Measurements from ENCODE around the gene ZNF581. TPM values are rescaled to one million over a fixed set of nuclear protein-coding genes. Genes with fewer than 3 reads are reported as not detected.

The ZNF581 gene
- 65.1 and 68.0 TPM in 2 replicates for total RNA-seq (2021)
- long read RNA-seq, transcript ZNF581-201 (2 exons, 1,298 nt) = major isoform, 210 of 243 reads
- long read RNA-seq, transcript ZNF581-202 (2 exons, 591 nt) = minor isoform, 5 of 243 reads
- long read RNA-seq, partial matches to known transcripts = 0 of 243 reads
- long read RNA-seq, other reads (novel, unspliced or antisense) = 23 of 243 reads

- Mint-ChIP-seq H3K4me3 (peak within 1 kb of the TSS; percentile 97), H3K36me3 (ENCODE audit: insufficient read depth in 1 of 3, low read depth in 3 of 3) (peaks cover 20 to 39% (median 30%) of the 10 kb centered on the region in 3 experiments), H3K27ac (peak within 1 kb of the TSS; percentile 86 to 98 (median 96)), H3K27me3 (ENCODE audit: low read depth) (peaks cover 3% of the 10 kb centered on the region; the same call in 1 of the 2 replicates), H3K4me1 (peaks cover 24 to 40% of the 10 kb centered on the region in 2 experiments), H3K9me3 (peaks cover 0 to 4% of the 10 kb centered on the region in 2 experiments; a peak in 2 of 5 replicates)
- Histone ChIP-seq H2BK5ac (ENCODE audit: insufficient read length, low read length) (no peak within 1 kb of the TSS), H3K56ac (ENCODE audit: insufficient read length, low read depth, low read length) (no peak within 1 kb of the TSS), H3K9ac (ENCODE audit: extremely low read depth, insufficient read length, low read length) (peak within 1 kb of the TSS; percentile 70), H4K20me1 (ENCODE audit: control insufficient read depth, insufficient read depth, insufficient read length) (no peaks in the 10 kb centered on the region), H3K27ac (ENCODE audit: insufficient read length, low read depth, low read length) (no peak within 1 kb of the TSS), H3K27me3 (ENCODE audit: insufficient read depth, low read length) (no peaks in the 10 kb centered on the region), H3K4me2 (ENCODE audit: insufficient read depth, insufficient read length, low read length) (peak within 1 kb of the TSS; percentile 73), H3K4me1 (ENCODE audit: insufficient read depth, low read length) (no peaks in the 10 kb centered on the region), H4K5ac (ENCODE audit: insufficient read length, low read depth, low read length) (no peak within 1 kb of the TSS), H3K18ac (ENCODE audit: insufficient read length, low read depth, low read length) (peak within 1 kb of the TSS; percentile 39), H3K4ac (ENCODE audit: low read depth, low read length) (no peak within 1 kb of the TSS), H3K9me3 (ENCODE audit: control insufficient read depth, low read depth, low read length) (no peaks in the 10 kb centered on the region), H3K23me2 (ENCODE audit: insufficient read length, low read depth, low read length, poor library complexity, severe bottlenecking) (peaks cover 35% of the 10 kb centered on the region), H3T11ph (ENCODE audit: low read length) (no peak within 1 kb of the TSS), H2BK12ac (ENCODE audit: insufficient read length, low read depth, low read length) (no peak within 1 kb of the TSS), H2BK120ac (ENCODE audit: low read depth, low read length, poor library complexity, severe bottlenecking) (no peak within 1 kb of the TSS), H4K91ac (ENCODE audit: insufficient read length, low read depth, low read length) (no peak within 1 kb of the TSS), H2BK20ac (ENCODE audit: low read depth, low read length, poor library complexity, severe bottlenecking) (no peak within 1 kb of the TSS), H2AK5ac (ENCODE audit: insufficient read length, low read length) (no peak within 1 kb of the TSS), H2BK15ac (ENCODE audit: low read depth, low read length) (no peak within 1 kb of the TSS), H2AFZ (ENCODE audit: low read length) (no peak within 1 kb of the TSS), H4K8ac (replicated peaks; ENCODE audit: insufficient read length, low read depth, low read length) (no peak within 1 kb of the TSS), H3K14ac (ENCODE audit: insufficient read depth, low read length) (no peak within 1 kb of the TSS; the same call in none of the 2 replicates), H3K23ac (ENCODE audit: insufficient read length, low read depth, low read length) (no peak within 1 kb of the TSS), H3K79me1 (ENCODE audit: insufficient read depth, low read depth, low read length, poor library complexity, severe bottlenecking) (peaks cover 3% of the 10 kb centered on the region), H3K79me2 (ENCODE audit: insufficient read depth, low read length) (peaks cover 7% of the 10 kb centered on the region; the same call in 1 of the 2 replicates)
- no CpG with 5 or more reads among the region's 56 CpGs for WGBS (ENCODE audit: extremely low coverage, insufficient read length, low lambda C conversion rate)
- TF ChIP-seq, protein P1, sequence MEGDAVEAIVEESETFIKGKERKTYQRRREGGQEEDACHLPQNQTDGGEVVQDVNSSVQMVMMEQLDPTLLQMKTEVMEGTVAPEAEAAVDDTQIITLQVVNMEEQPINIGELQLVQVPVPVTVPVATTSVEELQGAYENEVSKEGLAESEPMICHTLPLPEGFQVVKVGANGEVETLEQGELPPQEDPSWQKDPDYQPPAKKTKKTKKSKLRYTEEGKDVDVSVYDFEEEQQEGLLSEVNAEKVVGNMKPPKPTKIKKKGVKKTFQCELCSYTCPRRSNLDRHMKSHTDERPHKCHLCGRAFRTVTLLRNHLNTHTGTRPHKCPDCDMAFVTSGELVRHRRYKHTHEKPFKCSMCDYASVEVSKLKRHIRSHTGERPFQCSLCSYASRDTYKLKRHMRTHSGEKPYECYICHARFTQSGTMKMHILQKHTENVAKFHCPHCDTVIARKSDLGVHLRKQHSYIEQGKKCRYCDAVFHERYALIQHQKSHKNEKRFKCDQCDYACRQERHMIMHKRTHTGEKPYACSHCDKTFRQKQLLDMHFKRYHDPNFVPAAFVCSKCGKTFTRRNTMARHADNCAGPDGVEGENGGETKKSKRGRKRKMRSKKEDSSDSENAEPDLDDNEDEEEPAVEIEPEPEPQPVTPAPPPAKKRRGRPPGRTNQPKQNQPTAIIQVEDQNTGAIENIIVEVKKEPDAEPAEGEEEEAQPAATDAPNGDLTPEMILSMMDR (conservative IDR thresholded peaks at IDR 0.05) = no peak
- DNase-seq = peak; percentile 71
Observed at GRCh38 chr19:55643003-55643886, at the start of gene ZNF581. TSS of gene ZNF581 (plus strand) at chr19:55643649. CDS start at chr19:55644572, 923 bp downstream.

Data from H9 (cell line).